Calu3 (cell line): ENCODE measurements around the gene MAMDC4. TPM values are rescaled to one million over a fixed set of nuclear protein-coding genes. Genes with fewer than 3 reads are reported as not detected.

Experiments used
- BruUV-seq: library from RNA; stranded (reverse); fragments of 400-500 nt; replicated peaks from 2 replicates; lab custom pipeline; 2021; lab: Mats Ljungman, UMichigan
- CTCF ChIA-PET: fragments of 300-600 bp; sonication (Branson Sonifier 250); formaldehyde crosslinking; loops from one replicate; lab custom pipeline; 2022; ENCODE audit warnings: antibody characterized with exemption; lab: Charles Lee
- DNase-seq: peaks from one replicate; pipeline ENCODE4 v3.0.0; 2022
- H3K27ac Mint-ChIP-seq: one replicate; pipeline ENCODE4 v1.8.0; 2022; ENCODE audit warnings: mixed read lengths; ENCODE audit not compliant: unreplicated experiment
- H3K27me3 Mint-ChIP-seq: one replicate; pipeline ENCODE4 v1.8.0; 2022; ENCODE audit warnings: mixed read lengths; ENCODE audit not compliant: unreplicated experiment
- H3K36me3 Mint-ChIP-seq: one replicate; pipeline ENCODE4 v1.8.0; 2022; ENCODE audit warnings: mild to moderate bottlenecking, moderate library complexity, mixed read lengths; ENCODE audit not compliant: insufficient read depth, unreplicated experiment
- H3K4me1 Mint-ChIP-seq: one replicate; pipeline ENCODE4 v1.8.0; 2022; ENCODE audit warnings: mild to moderate bottlenecking, low read depth, mixed read lengths; ENCODE audit not compliant: unreplicated experiment
- H3K4me3 Mint-ChIP-seq: one replicate; pipeline ENCODE4 v1.8.0; 2022; ENCODE audit warnings: mild to moderate bottlenecking, low read depth, moderate library complexity, mixed read lengths; ENCODE audit not compliant: unreplicated experiment
- H3K9me3 Mint-ChIP-seq: one replicate; pipeline ENCODE4 v1.8.0; 2022; ENCODE audit warnings: low read depth, mixed read lengths; ENCODE audit not compliant: unreplicated experiment
- CTCF ChIP-seq: fragments of 200-600 bp; IDR thresholded peaks from one replicate; pipeline ENCODE4 v1.8.0; 2022; ENCODE audit warnings: antibody characterized with exemption; ENCODE audit not compliant: unreplicated experiment
- intact Hi-C: fragments of 100-400 bp; cut with micrococcal nuclease; formaldehyde crosslinking; loops from one replicate; pipeline ENCODE4 v1.10.0; 2022; ENCODE audit not compliant: unreplicated experiment
- total RNA-seq: library from RNA; stranded (reverse); gene quantifications from 2 replicates; pipeline ENCODE4 v1.2.3, GENCODE V29; 2022

MAMDC4 gene
- total RNA-seq, 1 experiment from 2014 or later: 3.6 TPM

- DNase-seq: no peak
- Mint-ChIP-seq H3K36me3 (peaks cover 26% of the 10 kb centered on the region), H3K4me3 (no peak overlapping the region), H3K4me1 (no peaks in the 10 kb centered on the region), H3K9me3 (no peaks in the 10 kb centered on the region), H3K27ac (no peak overlapping the region), H3K27me3 (no peaks in the 10 kb centered on the region)
- intact Hi-C loops: no loop called here
- no TSS peak for BruUV-seq
- CTCF ChIA-PET: no interaction called here
- TF ChIP-seq CTCF: no peak
Measured at GRCh38 chr9:136827794-136828473, 24.2 kb upstream of the MAMDC4 start.

- H3K4me3 Mint-ChIP-seq: no peak overlapping the region
- CTCF ChIA-PET: no interaction called here
- intact Hi-C loops: no loop called here
Measured at GRCh38 chr9:136828474-136829140, 23.5 kb upstream of the MAMDC4 start.

GRCh38 chr9:136829412-136829811, 22.7 kb upstream of the MAMDC4 start:
- DNase-seq: no peak
- H3K27me3 Mint-ChIP-seq: no peaks in the 10 kb centered on the region
- H3K9me3 Mint-ChIP-seq: no peaks in the 10 kb centered on the region
- no TSS peak for BruUV-seq
- TF ChIP-seq CTCF: no peak
- CTCF ChIA-PET: no interaction called here
- peaks cover 18% of the 10 kb centered on the region for H3K36me3 Mint-ChIP-seq
- H3K27ac Mint-ChIP-seq: no peak overlapping the region
- H3K4me3 Mint-ChIP-seq: no peak overlapping the region
- no peaks in the 10 kb centered on the region for H3K4me1 Mint-ChIP-seq
- intact Hi-C loops: no loop called here

More at GRCh38 chr9:136828474-136829140, 23.5 kb upstream of the MAMDC4 start:
- no peaks in the 10 kb centered on the region for H3K27me3 Mint-ChIP-seq
- H3K36me3 Mint-ChIP-seq: peaks cover 19% of the 10 kb centered on the region
- BruUV-seq: no TSS peak
- no peak overlapping the region for H3K27ac Mint-ChIP-seq
- no peak for TF ChIP-seq CTCF
- DNase-seq: no peak
- H3K4me1 Mint-ChIP-seq: no peaks in the 10 kb centered on the region
- H3K9me3 Mint-ChIP-seq: no peaks in the 10 kb centered on the region

- no peak for DNase-seq
- no peak overlapping the region for H3K27ac Mint-ChIP-seq
- H3K36me3 Mint-ChIP-seq: peaks cover 22% of the 10 kb centered on the region
- H3K27me3 Mint-ChIP-seq: no peaks in the 10 kb centered on the region
- CTCF ChIA-PET: no interaction called here
- intact Hi-C loops: no loop called here
- no peaks in the 10 kb centered on the region for H3K9me3 Mint-ChIP-seq
- H3K4me3 Mint-ChIP-seq: no peak overlapping the region
- no TSS peak for BruUV-seq
- no peaks in the 10 kb centered on the region for H3K4me1 Mint-ChIP-seq
- TF ChIP-seq CTCF: no peak
Measured at GRCh38 chr9:136829981-136830885, 21.9 kb upstream of the MAMDC4 start.
